Neural cell (in vitro differentiated cells): ENCODE measurements around the gene TMBIM1.

ENCODE experiments used
- CTCF ChIP-seq: fragments of 450-650 bp; IDR thresholded peaks from 2 replicates; pipeline ENCODE4 v1.5.1; 2014; ENCODE audit warnings: antibody characterized with exemption, mild to moderate bottlenecking, moderate library complexity; ENCODE audit not compliant: poor library complexity, severe bottlenecking
- EP300 ChIP-seq: fragments of 450-650 bp; conservative IDR thresholded peaks from 2 replicates; pipeline ENCODE4 v1.6.1; 2014; ENCODE audit warnings: antibody characterized with exemption, mild to moderate bottlenecking, moderate library complexity; ENCODE audit not compliant: poor library complexity, severe bottlenecking
- EZH2 ChIP-seq: fragments of 200-600, 300-800 bp; shearing (Covaris generic), sonication (generic); IDR thresholded peaks from 2 replicates; pipeline ENCODE4 v1.6.1; 2014; ENCODE audit warnings: antibody characterized with exemption, low read length, borderline replicate concordance, mild to moderate bottlenecking; ENCODE audit not compliant: insufficient read depth, poor library complexity, severe bottlenecking
- RAD21 ChIP-seq: fragments of 450-650 bp; conservative IDR thresholded peaks from 2 replicates; pipeline ENCODE4 v1.6.1; 2014; ENCODE audit warnings: antibody characterized with exemption, mild to moderate bottlenecking, moderate library complexity
- REST ChIP-seq: IDR thresholded peaks from 2 replicates; pipeline ENCODE4 v1.6.1; 2012; ENCODE audit warnings: borderline replicate concordance

GRCh38 chr2:218264773-218265561 is 27.3 kb downstream of the TMBIM1 start:
- no peak for TF ChIP-seq RAD21
- no peak for TF ChIP-seq CTCF
- no peak for TF ChIP-seq REST
- no peak for TF ChIP-seq EP300
- TF ChIP-seq EZH2 = no peak
